ENCODE measurements around the gene ZNF532. TPM values are rescaled to one million over a fixed set of nuclear protein-coding genes. Genes with fewer than 3 reads are reported as not detected.

The ZNF532 gene
- polyA plus RNA-seq, 1 donor (not counting 4 experiments of a cell fraction or from before 2014, with no cell fraction given), result 31.5 TPM

DNA sequence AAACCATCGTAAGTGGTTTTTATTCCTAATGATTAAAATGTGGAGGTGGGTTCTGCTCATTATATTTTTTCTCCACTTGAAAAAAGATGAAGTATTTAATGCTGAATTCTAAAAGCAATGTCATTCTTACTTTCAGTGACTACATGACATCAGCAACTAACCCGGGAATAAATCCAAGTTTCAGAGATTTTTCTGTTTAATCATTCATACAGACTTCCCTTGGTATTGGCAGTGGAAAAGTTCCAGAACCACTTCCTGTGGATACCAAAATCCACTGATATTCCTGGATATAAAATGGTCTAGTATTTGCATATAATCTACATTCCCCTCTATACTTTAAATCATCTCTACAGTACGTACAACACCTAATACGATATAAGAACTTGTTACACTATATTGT is 128.6 kb downstream of the ZNF532 start:
- TF ChIP-seq EZH2 (IDR thresholded peaks at IDR 0.05; ENCODE audit: low read length), result no peak
- TF ChIP-seq, protein P1, sequence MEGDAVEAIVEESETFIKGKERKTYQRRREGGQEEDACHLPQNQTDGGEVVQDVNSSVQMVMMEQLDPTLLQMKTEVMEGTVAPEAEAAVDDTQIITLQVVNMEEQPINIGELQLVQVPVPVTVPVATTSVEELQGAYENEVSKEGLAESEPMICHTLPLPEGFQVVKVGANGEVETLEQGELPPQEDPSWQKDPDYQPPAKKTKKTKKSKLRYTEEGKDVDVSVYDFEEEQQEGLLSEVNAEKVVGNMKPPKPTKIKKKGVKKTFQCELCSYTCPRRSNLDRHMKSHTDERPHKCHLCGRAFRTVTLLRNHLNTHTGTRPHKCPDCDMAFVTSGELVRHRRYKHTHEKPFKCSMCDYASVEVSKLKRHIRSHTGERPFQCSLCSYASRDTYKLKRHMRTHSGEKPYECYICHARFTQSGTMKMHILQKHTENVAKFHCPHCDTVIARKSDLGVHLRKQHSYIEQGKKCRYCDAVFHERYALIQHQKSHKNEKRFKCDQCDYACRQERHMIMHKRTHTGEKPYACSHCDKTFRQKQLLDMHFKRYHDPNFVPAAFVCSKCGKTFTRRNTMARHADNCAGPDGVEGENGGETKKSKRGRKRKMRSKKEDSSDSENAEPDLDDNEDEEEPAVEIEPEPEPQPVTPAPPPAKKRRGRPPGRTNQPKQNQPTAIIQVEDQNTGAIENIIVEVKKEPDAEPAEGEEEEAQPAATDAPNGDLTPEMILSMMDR (optimal IDR thresholded peaks at IDR 0.05 in 1 of 3, IDR thresholded peaks at IDR 0.05 in 1 of 3, conservative IDR thresholded peaks at IDR 0.05 in 1 of 3; ENCODE audit: extremely low read depth in 1 of 3, insufficient read depth in 2 of 3, low read length in 3 of 3), result no peak

DNA sequence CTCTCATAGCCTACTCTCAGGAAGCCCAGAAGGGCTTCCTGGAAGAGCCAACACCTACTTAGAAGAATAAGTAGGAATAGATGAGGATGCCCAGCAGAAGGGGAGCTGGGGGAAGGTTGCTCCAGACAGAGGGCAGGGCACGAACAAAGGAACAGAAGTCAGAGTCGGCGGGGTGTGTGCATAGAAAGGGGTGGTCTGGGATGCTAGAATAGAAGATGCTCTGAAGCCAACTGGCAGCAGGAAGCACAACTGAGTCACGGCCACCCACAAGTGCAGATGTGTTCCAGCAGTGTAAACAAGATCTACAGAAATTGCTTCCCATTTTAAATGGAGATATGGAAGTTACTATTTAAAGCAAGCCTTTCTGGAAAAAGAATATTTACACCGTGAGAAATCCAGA is 131.0 kb downstream of the ZNF532 start:
- FAIRE-seq (peak; percentile 9), DNase-seq (ENCODE audit: low read depth, low spot score) (no peak)
- no peaks in the 10 kb centered on the region for H3K27me3 ChIP-seq (ENCODE audit: control insufficient read depth, extremely low read depth, insufficient read depth, low read length)
- no peak overlapping the region for H3K4me3 ChIP-seq (ENCODE audit: control insufficient read depth in 2 of 3, extremely low read depth in 1 of 3, insufficient read depth in 2 of 3, low read depth in 1 of 3, low read length in 3 of 3)
- TF ChIP-seq, protein P1 (optimal IDR thresholded peaks at IDR 0.05 in 1 of 3, IDR thresholded peaks at IDR 0.05 in 1 of 3, conservative IDR thresholded peaks at IDR 0.05 in 1 of 3; ENCODE audit: extremely low read depth in 1 of 3, insufficient read depth in 2 of 3, low read length in 3 of 3), result no peak
- no peak for TF ChIP-seq EZH2 (IDR thresholded peaks at IDR 0.05; ENCODE audit: low read length)
- dilution Hi-C loops (cut with MboI; ENCODE audit: extremely low pct_ligation_motif_present, low sequenced_read_pairs), result no loop called here
- H3K27ac ChIP-seq (ENCODE audit: control insufficient read depth, insufficient read depth, low read length), result no peak overlapping the region
- H3K36me3 ChIP-seq (ENCODE audit: control insufficient read depth in 2 of 2, extremely low read depth in 1 of 2, insufficient read depth in 2 of 2, low read length in 2 of 2), result no peaks in the 10 kb centered on the region
- H2AFZ ChIP-seq (ENCODE audit: control insufficient read depth, low read length), result no peak overlapping the region
- H3K4me1 ChIP-seq (ENCODE audit: control insufficient read depth, extremely low read depth, insufficient read depth, low read length), result peaks cover 45% of the 10 kb centered on the region
- no peak overlapping the region for H3K9ac ChIP-seq (ENCODE audit: control insufficient read depth, extremely low read depth, insufficient read depth, low read length)
- no peaks in the 10 kb centered on the region for H3K79me2 ChIP-seq (ENCODE audit: control insufficient read depth, insufficient read depth, low read length)
- no peaks in the 10 kb centered on the region for H3K9me1 ChIP-seq (ENCODE audit: control insufficient read depth, extremely low read depth, insufficient read depth, low read length)
- no peaks in the 10 kb centered on the region for H3K9me3 ChIP-seq (ENCODE audit: control insufficient read depth, low read depth, low read length)
- no peaks in the 10 kb centered on the region for H4K20me1 ChIP-seq (ENCODE audit: control insufficient read depth, extremely low read depth, insufficient read depth, low read length)
- H3K4me2 ChIP-seq (ENCODE audit: control insufficient read depth, extremely low read depth, insufficient read depth, low read depth, low read length), result no peak overlapping the region

More for the DNA sequence above, 128.6 kb downstream of the ZNF532 start:
- Histone ChIP-seq H3K27me3 (ENCODE audit: control insufficient read depth, extremely low read depth, insufficient read depth, low read length) (no peaks in the 10 kb centered on the region), H3K9me3 (ENCODE audit: control insufficient read depth, low read depth, low read length) (no peaks in the 10 kb centered on the region), H3K36me3 (ENCODE audit: control insufficient read depth in 2 of 2, extremely low read depth in 1 of 2, insufficient read depth in 2 of 2, low read length in 2 of 2) (no peaks in the 10 kb centered on the region), H3K4me1 (ENCODE audit: control insufficient read depth, extremely low read depth, insufficient read depth, low read length) (peaks cover 38% of the 10 kb centered on the region), H3K4me3 (ENCODE audit: control insufficient read depth in 2 of 3, extremely low read depth in 1 of 3, insufficient read depth in 2 of 3, low read depth in 1 of 3, low read length in 3 of 3) (peak overlapping the region in 1 of 3 experiments; percentile 3), H2AFZ (ENCODE audit: control insufficient read depth, low read length) (no peak overlapping the region), H3K79me2 (ENCODE audit: control insufficient read depth, insufficient read depth, low read length) (no peaks in the 10 kb centered on the region), H3K9me1 (ENCODE audit: control insufficient read depth, extremely low read depth, insufficient read depth, low read length) (no peaks in the 10 kb centered on the region), H3K4me2 (ENCODE audit: control insufficient read depth, extremely low read depth, insufficient read depth, low read depth, low read length) (peak overlapping the region; percentile 42), H4K20me1 (ENCODE audit: control insufficient read depth, extremely low read depth, insufficient read depth, low read length) (no peaks in the 10 kb centered on the region), H3K27ac (ENCODE audit: control insufficient read depth, insufficient read depth, low read length) (peak overlapping the region; percentile 16), H3K9ac (ENCODE audit: control insufficient read depth, extremely low read depth, insufficient read depth, low read length) (no peak overlapping the region)
- FAIRE-seq (peak; percentile 81), DNase-seq (ENCODE audit: low read depth, low spot score) (peak; percentile 26)
- dilution Hi-C loops (cut with MboI; ENCODE audit: extremely low pct_ligation_motif_present, low sequenced_read_pairs), result no loop called here

Data from keratinocyte (primary cell).